ENCODE measurements around the gene NABP1. TPM values are rescaled to one million over a fixed set of nuclear protein-coding genes. Genes with fewer than 3 reads are reported as not detected.

NABP1 gene
- total RNA-seq, 2 experiments from 2014 or later: 51.3 to 52.0 TPM

GRCh38 chr2:191675807-191676721 is 1.9 kb upstream of the NABP1 start:
- CTCF ChIA-PET: interaction anchor here (0.9 to 1.5 kb wide), 4 partner anchors 25 to 40 kb away, joined by 3 to 5 read pairs (median 4); no protein-coding TSS in a partner anchor
- POLR2A ChIA-PET: interaction anchor here (0.8 to 3.3 kb wide), 2 partner anchors 39 to 47 kb away, joined by 3 to 23 read pairs; no protein-coding TSS in a partner anchor

DNA sequence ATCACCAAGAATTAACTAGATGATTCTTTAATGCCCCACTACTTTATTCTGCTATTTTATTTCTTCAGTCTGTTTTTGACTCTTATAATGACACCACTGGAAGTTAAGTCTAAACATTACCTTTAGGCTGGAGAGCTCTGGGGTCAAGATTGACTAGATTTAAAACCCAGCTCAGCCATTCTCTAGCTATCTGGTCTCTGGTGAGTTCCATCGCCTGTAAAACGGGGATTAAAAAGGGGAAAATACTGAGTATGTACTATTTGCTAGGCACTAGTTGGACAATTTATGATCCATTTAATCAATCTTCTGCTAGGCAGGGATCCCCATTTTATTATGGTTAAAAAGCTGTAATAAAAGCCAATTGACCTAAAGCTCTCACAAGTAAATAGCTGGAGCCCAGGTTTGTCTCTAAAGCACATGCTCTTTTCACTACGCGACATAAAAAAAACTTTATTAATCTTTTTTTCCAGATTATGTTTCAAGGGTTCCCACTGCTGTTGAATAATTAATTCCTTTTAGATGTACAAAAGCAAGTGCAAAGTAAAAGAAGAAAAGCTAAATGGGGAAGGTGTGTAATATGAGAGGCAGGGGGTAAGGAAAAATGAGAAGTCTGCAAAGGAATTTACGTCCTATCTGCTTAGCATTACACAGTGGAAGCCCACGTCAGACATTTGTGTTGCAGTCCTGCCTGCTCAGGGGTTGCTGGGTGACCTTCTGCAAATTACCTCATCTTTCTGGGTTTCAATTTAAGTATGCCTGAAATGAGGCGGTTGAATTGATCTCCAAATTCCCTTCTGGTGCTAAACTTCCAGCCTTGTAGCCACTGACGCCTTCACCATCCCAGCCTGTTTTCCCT is 918 bp upstream of the NABP1 start:
- CTCF ChIA-PET: interaction anchor here (1.1 to 1.5 kb wide), 4 partner anchors 14 to 60 kb away, joined by 3 to 5 read pairs (median 4); no protein-coding TSS in a partner anchor

DNA sequence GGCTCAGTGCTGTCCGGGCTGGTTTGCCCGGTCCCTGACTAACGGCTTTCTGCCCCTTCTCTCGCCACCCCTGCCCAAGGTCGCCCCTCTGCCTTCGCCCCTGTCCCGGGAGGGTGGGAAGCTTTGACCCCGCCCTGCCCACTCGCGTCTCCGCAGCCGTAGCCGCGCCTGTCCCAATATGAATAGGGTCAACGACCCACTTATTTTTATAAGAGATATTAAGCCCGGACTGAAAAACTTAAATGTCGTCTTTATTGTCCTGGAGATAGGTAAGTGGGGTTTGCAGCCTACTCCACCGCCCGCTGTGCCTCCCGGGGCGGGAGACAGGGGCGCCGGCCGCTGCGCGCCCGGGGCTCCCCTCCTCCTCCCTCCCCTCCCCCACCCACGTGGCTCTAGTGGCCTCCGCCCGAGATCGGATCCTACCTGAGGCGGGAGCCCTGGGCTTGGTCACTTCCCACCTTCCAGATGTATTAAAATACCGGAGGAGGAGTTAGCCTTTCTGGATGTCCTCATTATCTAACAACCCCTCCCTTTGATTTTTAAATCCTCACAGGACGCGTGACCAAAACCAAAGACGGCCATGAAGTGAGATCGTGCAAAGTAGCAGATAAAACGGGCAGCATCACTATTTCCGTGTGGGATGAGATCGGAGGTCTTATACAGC is 633 bp downstream of the NABP1 start:
- CTCF ChIA-PET: interaction anchor here (0.7 to 1.6 kb wide), 5 partner anchors 13 to 927 kb away, joined by 3 to 5 read pairs (median 3); no protein-coding TSS in a partner anchor

More for the DNA sequence above, 918 bp upstream of the NABP1 start:
- POLR2A ChIA-PET: interaction anchor here (0.6 to 3.3 kb wide), 15 partner anchors 9 to 562 kb away, joined by 3 to 27 read pairs (median 4); no protein-coding TSS in a partner anchor

DNA sequence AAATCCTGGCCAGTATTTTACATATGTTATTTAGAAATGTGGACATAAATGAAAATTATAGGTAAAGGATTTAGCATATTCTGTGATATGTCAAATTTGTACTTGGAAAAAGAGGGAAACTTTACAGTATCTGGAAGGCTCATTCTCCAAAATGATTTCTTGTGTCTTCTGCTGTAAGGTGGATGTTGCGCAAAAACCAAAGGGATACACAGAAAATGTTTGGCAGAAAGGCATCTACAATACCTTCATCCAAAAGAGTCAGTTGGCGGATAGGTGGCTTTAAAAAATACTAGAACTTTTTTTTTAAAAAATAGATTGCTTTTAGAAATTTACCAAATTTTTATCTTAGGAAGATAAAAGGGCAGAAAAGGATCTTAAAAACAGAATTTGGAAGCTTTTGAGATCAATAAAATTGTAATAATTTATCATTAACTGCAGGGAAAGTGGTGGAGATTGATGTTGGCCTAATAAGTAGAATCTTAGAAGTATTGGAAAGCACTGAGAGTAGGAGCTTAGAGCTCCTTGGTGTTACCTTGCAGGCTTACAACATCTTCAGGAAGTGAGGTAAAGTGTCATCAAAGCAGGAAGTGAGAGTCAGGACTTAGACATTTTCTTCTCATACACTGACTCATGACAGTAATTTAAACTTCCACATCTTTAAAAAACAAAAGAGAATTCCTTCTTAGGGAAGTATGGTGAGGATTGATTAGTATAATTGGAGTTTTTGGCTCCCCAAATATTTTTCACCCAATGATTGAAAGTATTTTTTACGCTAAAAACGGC is 2.1 kb downstream of the NABP1 start:
- ChIA-PET CTCF (interaction anchor here (1.6 kb wide), 1 partner anchor 102 kb away, joined by 3 read pairs; no protein-coding TSS in a partner anchor), POLR2A (interaction anchor here (0.6 to 1.6 kb wide), 4 partner anchors 10 to 667 kb away, joined by 3 to 5 read pairs (median 4); no protein-coding TSS in a partner anchor)

More for the DNA sequence above, 633 bp downstream of the NABP1 start:
- POLR2A ChIA-PET: interaction anchor here (0.6 to 3.3 kb wide), 13 partner anchors 10 to 563 kb away, joined by 3 to 27 read pairs (median 5); no protein-coding TSS in a partner anchor

- CTCF ChIA-PET: no interaction called here
- POLR2A ChIA-PET: interaction anchor here (0.8 to 1.6 kb wide), 3 partner anchors 9 to 110 kb away, joined by 3 to 4 read pairs (median 3); no protein-coding TSS in a partner anchor
These were observed 2.7 kb downstream of the NABP1 start for GRCh38 chr2:191680639-191681038.

DNA sequence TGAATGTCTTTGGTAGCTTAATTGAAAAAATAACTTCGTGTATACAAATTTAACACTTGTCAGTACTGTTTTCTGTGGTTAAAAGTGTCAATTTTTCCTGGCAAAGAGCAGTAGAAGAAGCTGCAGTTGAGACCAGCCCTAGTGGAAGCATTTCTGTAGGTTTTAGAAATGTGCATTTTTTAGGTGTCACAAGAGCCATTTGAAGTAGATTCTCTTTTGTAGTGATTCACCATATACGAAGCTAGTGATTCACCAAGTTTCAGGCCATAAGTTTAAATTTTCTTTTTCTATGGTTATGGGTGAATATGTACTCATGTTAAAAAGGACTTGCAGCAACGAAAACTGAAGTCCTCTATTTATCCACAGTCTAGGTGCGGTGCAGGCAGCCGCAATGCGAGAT is 4.2 kb downstream of the NABP1 start:
- CTCF ChIA-PET: no interaction called here
- POLR2A ChIA-PET: no interaction called here

DNA sequence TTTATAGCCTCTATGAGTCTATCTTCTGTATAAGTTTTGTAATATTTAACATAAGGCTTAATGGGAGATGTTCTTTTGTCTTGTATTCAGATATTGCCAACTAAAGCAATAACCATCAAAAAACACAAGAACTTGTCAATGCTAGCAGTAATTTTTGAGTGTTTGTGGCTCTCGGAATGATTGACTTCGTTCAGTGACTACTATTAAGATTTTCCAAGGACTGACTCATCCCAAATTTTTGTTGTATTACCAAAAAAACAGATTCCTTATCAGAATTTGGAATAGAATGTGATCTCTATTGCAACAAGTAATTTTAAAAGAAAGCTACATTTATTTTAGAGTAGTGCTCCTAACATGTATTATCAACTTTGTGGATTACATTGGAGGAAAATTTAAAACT is 8.1 kb downstream of the NABP1 start:
- POLR2A ChIA-PET: interaction anchor here (0.9 kb wide), 1 partner anchor 8 kb away, joined by 3 read pairs; no protein-coding TSS in a partner anchor
- CTCF ChIA-PET: interaction anchor here (0.7 to 1.3 kb wide), 2 partner anchors 38 to 119 kb away, joined by 4 read pairs; no protein-coding TSS in a partner anchor

- ChIA-PET POLR2A (interaction anchor here (0.9 kb wide), 1 partner anchor 9 kb away, joined by 3 read pairs; no protein-coding TSS in a partner anchor), CTCF (interaction anchor here (0.7 kb wide), 1 partner anchor 39 kb away, joined by 4 read pairs; no protein-coding TSS in a partner anchor)
These were observed 8.8 kb downstream of the NABP1 start for GRCh38 chr2:191686729-191687128.

- ChIA-PET POLR2A (interaction anchor here (0.6 to 1.4 kb wide), 2 partner anchors 10 to 50 kb away, joined by 3 to 4 read pairs; partner anchors contain the start of gene NABP1), CTCF (interaction anchor here (2.2 kb wide), 1 partner anchor 121 kb away, joined by 8 read pairs; no protein-coding TSS in a partner anchor)
These were observed 9.9 kb downstream of the NABP1 start for GRCh38 chr2:191687867-191688266.

DNA sequence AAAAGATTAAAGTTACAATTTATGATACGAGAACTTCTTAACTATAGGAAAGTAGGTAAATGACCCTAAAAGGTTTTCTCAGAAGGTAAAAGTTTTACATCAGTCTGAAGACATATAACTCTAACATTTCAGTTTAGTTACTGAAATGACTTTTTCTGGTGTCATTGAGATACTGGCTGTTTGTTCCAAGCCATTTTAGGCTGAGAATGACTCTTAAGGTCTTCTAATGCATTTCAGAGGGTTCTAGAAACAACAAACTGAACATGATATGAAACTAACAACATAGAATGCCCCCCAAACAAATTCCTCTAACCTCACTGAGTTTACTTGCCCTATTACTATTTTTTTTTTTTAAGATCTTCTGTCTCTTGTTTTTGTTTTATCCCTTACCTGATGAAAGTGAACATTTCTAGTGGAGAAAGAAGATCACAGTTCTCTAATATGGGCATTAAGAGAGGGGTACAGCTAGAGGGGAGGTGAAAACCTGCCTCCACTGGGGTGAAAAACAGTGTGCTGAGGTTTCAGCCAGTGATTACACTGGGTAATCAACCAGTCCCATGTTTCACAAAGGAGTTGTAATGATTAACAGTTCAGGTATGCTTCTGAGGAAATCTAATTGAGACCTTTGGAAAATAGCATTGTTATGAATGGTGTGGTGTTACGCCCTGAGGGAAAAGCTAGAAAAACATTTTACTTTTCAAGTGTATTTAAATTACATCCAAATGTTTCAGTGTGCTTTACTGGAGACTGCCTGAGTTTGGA is 11.2 kb downstream of the NABP1 start:
- CTCF ChIA-PET: interaction anchor here (2.2 kb wide), 1 partner anchor 122 kb away, joined by 8 read pairs; no protein-coding TSS in a partner anchor
- POLR2A ChIA-PET: interaction anchor here (0.8 to 1.4 kb wide), 2 partner anchors 9 to 11 kb away, joined by 3 to 4 read pairs; partner anchors contain the start of gene NABP1

GRCh38 chr2:191690327-191690726 is 12.4 kb downstream of the NABP1 start:
- ChIA-PET CTCF (no interaction called here), POLR2A (interaction anchor here (0.8 kb wide), 1 partner anchor 10 kb away, joined by 3 read pairs; no protein-coding TSS in a partner anchor)

- CTCF ChIA-PET: interaction anchor here (0.6 to 1.8 kb wide), 9 partner anchors 13 to 136 kb away, joined by 3 to 5 read pairs (median 3); partner anchors contain the start of gene NABP1
- POLR2A ChIA-PET: no interaction called here
These were observed 13.2 kb downstream of the NABP1 start for GRCh38 chr2:191691016-191691735.

DNA sequence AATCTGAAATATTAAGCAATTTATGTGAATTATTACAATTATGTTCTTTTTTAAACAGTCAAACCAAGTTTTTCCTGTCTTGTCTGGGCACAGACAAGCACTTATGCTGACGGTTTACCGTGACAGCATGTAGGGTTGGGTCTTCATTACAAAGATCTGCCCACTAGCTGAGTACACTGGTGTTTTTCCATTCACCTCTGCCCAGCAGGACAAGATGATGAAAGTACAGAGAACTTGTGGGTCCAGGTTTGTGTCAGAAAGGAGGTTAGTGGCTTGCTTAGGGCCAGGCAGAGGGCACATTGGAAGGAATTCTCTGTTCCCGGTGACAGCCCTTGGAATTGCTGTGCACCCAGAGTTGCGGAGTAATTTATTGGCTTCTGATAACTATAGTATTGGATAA is 14.0 kb downstream of the NABP1 start:
- CTCF ChIA-PET: interaction anchor here (1.1 to 1.8 kb wide), 6 partner anchors 14 to 125 kb away, joined by 3 to 5 read pairs (median 3); partner anchors contain the start of gene NABP1

DNA sequence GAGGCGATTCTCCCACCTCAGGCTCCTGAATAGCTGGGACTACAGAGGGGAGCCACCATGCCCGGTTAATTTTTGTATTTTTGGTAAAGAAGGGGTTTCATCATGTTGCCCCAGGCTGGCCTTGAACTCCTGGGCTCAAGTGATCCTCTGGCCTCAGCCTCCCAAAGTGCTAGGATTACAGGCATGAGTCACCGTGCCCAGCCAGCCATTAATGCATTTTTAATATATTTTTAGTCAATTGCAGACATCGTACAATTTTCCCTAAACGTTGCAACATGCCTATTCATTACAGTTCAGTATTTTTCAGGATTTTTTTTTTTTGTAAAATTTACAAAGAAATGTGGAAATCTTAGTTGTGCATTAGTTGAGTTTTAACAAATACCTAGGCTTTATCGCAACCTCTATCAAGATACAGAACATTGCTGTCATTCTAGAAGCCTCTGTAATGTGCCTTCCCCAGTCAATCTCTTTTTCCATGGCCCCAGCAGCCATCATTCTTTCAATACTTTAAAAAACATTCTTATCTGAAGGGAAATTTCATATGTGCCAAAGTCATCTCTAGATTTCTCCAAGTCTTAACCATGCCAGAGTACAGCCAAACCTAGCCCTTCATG is 14.7 kb downstream of the NABP1 start:
- CTCF ChIA-PET: interaction anchor here (0.7 to 1.8 kb wide), 3 partner anchors 18 to 126 kb away, joined by 3 to 5 read pairs (median 4); no protein-coding TSS in a partner anchor
- POLR2A ChIA-PET: no interaction called here

More for the DNA sequence above, 14.0 kb downstream of the NABP1 start:
- POLR2A ChIA-PET: no interaction called here

DNA sequence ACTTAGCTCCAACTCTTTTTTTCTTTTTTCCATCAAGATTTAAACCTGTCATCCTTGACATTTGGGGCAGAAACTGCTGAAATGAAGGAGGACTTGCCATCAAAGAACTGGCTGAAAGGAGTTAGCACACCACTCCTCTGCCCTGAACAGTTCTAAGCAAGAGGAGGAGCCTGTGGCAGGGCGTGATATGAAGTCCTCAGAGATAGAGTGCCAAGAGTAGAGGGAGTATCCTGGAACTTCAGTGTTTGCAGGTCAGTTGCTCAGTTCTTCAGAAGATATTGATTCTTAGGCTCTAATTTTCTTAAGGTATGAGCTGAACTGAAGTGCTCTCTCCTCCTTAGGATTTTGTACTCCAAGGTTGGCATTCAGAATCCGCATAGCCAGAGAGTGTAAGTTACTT is 15.2 kb downstream of the NABP1 start:
- ChIA-PET CTCF (interaction anchor here (0.7 kb wide), 1 partner anchor 18 kb away, joined by 3 read pairs; no protein-coding TSS in a partner anchor), POLR2A (no interaction called here)
